ENCODE data around the gene NEURL4. TPM values are rescaled to one million over a fixed set of nuclear protein-coding genes. Genes with fewer than 3 reads are reported as not detected.
A peak's percentile ranks its signal among the peaks of the same experiment; 100 is the strongest.

The NEURL4 gene
- total and polyA plus RNA-seq, 2 donors (not counting 3 experiments of a cell fraction or from before 2014, with no cell fraction given), result 32.0 to 44.9 TPM

DNA sequence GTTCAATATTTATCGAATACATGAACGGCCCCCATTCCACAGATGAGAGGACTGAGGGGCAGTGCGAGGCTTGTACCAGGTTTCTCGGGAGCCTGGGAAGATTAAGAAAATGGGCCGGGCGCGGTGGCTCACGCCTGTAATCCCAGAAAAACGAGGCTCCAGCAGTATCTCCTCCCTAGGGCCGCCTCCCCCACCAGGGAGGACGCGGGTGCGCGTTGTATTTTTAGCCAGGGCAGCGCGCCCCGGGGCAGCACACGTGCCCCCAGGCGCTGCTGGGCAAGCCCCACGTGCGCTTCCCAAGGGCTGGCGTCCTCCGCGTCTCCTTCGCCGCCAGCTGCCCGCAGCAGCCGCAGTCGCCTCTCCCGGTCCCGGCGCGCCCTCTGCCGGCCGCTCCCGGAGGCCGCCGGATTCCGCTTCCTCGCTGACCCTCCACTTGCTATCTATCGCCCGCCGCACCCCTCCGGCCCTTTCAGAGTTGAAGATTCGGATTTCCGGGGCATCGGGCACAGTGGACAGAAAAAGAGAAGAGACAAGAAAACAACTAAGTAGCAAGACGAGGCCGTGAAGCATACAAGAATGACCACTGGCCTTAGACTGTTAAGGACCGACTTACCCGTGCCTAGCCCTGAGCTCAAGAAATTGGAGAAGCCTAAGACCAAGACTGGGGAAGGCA is 32.8 kb downstream of the NEURL4 start:
- FAIRE-seq, result peak; percentile 77
- ChIA-PET POLR2A (no interaction called here), CTCF (interaction anchor here (0.5 to 3.6 kb wide), 42 partner anchors 9 to 437 kb away, joined by 3 to 170 read pairs (median 5); partner anchors contain the start of genes ACADVL, ACAP1, CTDNEP1 and DLG4)
- TF ChIP-seq EZH2 (IDR thresholded peaks at IDR 0.05; ENCODE audit: borderline replicate concordance, low read depth, low read length, severe bottlenecking) (no peak), MYC (IDR thresholded peaks at IDR 0.05; ENCODE audit: low read depth, low read length) (peak; percentile 44), FOS (IDR thresholded peaks at IDR 0.05; ENCODE audit: borderline replicate concordance, insufficient read depth, low read length) (no peak), POLR2AphosphoS5 (IDR thresholded peaks at IDR 0.05; ENCODE audit: insufficient read depth, low read depth, low read length) (peak; percentile 42), GATA2 (IDR thresholded peaks at IDR 0.05; ENCODE audit: insufficient read depth, insufficient read length, low read depth, low read length) (no peak), JUN (IDR thresholded peaks at IDR 0.05; ENCODE audit: borderline replicate concordance, insufficient read depth, insufficient read length, low read depth) (no peak)
- TF ChIP-seq, protein P1, sequence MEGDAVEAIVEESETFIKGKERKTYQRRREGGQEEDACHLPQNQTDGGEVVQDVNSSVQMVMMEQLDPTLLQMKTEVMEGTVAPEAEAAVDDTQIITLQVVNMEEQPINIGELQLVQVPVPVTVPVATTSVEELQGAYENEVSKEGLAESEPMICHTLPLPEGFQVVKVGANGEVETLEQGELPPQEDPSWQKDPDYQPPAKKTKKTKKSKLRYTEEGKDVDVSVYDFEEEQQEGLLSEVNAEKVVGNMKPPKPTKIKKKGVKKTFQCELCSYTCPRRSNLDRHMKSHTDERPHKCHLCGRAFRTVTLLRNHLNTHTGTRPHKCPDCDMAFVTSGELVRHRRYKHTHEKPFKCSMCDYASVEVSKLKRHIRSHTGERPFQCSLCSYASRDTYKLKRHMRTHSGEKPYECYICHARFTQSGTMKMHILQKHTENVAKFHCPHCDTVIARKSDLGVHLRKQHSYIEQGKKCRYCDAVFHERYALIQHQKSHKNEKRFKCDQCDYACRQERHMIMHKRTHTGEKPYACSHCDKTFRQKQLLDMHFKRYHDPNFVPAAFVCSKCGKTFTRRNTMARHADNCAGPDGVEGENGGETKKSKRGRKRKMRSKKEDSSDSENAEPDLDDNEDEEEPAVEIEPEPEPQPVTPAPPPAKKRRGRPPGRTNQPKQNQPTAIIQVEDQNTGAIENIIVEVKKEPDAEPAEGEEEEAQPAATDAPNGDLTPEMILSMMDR (IDR thresholded peaks at IDR 0.05; ENCODE audit: extremely low read depth in 1 of 2, insufficient read depth in 1 of 2, low read depth in 1 of 2, low read length in 2 of 2), result peak; percentile 88 to 97
- TF ChIP-seq, protein P2, sequence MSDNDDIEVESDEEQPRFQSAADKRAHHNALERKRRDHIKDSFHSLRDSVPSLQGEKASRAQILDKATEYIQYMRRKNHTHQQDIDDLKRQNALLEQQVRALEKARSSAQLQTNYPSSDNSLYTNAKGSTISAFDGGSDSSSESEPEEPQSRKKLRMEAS (IDR thresholded peaks at IDR 0.05; ENCODE audit: insufficient read depth, insufficient read length), result peak; percentile 92
- peak; percentile 74 for DNase-seq (ENCODE audit: low read depth, low spot score)
- no peak overlapping the region for H3K9ac ChIP-seq (replicated peaks; ENCODE audit: extremely low read depth, insufficient read depth, low read length)
- dilution Hi-C loops (cut with MboI; ENCODE audit: extremely low pct_ligation_motif_present, low sequenced_read_pairs) (no loop called here), intact Hi-C loops (cut with micrococcal nuclease) (loop anchor here (1.0 to 5.0 kb wide), 6 partner anchors 16 to 251 kb away; partner anchors contain the start of gene ELP5)
- no peaks in the 10 kb centered on the region for H4K20me1 ChIP-seq (replicated peaks; ENCODE audit: control insufficient read depth, extremely low read depth, insufficient read depth, low read length)
- H3K27me3 ChIP-seq (ENCODE audit: control insufficient read depth in 2 of 2, insufficient read depth in 2 of 2, low read length in 2 of 2), result peaks cover 16 to 26% of the 10 kb centered on the region in 2 experiments
- no peak overlapping the region for H3K4me3 ChIP-seq (replicated peaks in 1 of 3; ENCODE audit: insufficient read depth in 1 of 3, low read depth in 1 of 3, low read length in 3 of 3)
- H3K27ac ChIP-seq (ENCODE audit: insufficient read depth, low read depth, low read length), result no peak overlapping the region
- H2AFZ ChIP-seq (ENCODE audit: low read depth, low read length), result peak overlapping the region; percentile 75
- no peaks in the 10 kb centered on the region for H3K9me1 ChIP-seq (replicated peaks; ENCODE audit: control insufficient read depth, extremely low read depth, insufficient read depth, low read length)
- no TSS peak for BruUV-seq (replicated peaks)
- no peaks in the 10 kb centered on the region for H3K9me3 ChIP-seq (replicated peaks; ENCODE audit: control insufficient read depth, insufficient read depth, low read length)
- H3K4me2 ChIP-seq (ENCODE audit: insufficient read depth, low read length), result no peak overlapping the region
- peaks cover 8% of the 10 kb centered on the region for H3K4me1 ChIP-seq (ENCODE audit: control insufficient read depth, extremely low read depth, insufficient read depth, low read length)
- H3K79me2 ChIP-seq (ENCODE audit: control insufficient read depth, insufficient read depth, low read length), result no peaks in the 10 kb centered on the region
- no peaks in the 10 kb centered on the region for H3K36me3 ChIP-seq (ENCODE audit: control insufficient read depth in 2 of 2, extremely low read depth in 1 of 2, insufficient read depth in 2 of 2, low read length in 2 of 2)

All from endothelial cell of umbilical vein (primary cell).